Neural cell (in vitro differentiated cells): ENCODE measurements around the gene PLA2G4E. TPM values are rescaled to one million over a fixed set of nuclear protein-coding genes. Genes with fewer than 3 reads are reported as not detected.

Source experiments
- H2AFZ ChIP-seq: fragments of 200-600, 300-800 bp; sonication (generic), shearing (Covaris generic); 2 replicates; pipeline ENCODE4 v1.6.0; 2014; ENCODE audit warnings: low read depth, mild to moderate bottlenecking, antibody characterized with exemption, low read length, moderate library complexity
- H3F3A ChIP-seq: fragments of 200-600 bp; shearing (Covaris generic); 2 replicates; pipeline ENCODE4 v1.6.1; 2016; ENCODE audit warnings: mild to moderate bottlenecking, moderate library complexity, mixed read lengths, antibody characterized with exemption, low read length; ENCODE audit not compliant: insufficient read depth, poor library complexity, severe bottlenecking
- H3K27ac ChIP-seq: fragments of 200-600, 300-800 bp; sonication (generic), shearing (Covaris generic); 2 replicates; pipeline ENCODE4 v1.5.1; 2014; ENCODE audit warnings: mild to moderate bottlenecking, low read length, moderate library complexity
- H3K27me3 ChIP-seq: fragments of 300-800, 200-600 bp; sonication (generic), shearing (Covaris generic); 2 replicates; pipeline ENCODE4 v1.6.0; 2014; ENCODE audit warnings: mild to moderate bottlenecking, low read depth, low read length, moderate library complexity; ENCODE audit not compliant: insufficient read depth
- H3K36me3 ChIP-seq: fragments of 300-800, 200-600 bp; sonication (generic), shearing (Covaris generic); 2 replicates; pipeline ENCODE4 v1.5.1; 2014; ENCODE audit warnings: mild to moderate bottlenecking, antibody characterized with exemption, low read length, moderate library complexity; ENCODE audit not compliant: insufficient read depth
- H3K4me2 ChIP-seq: fragments of 300-800, 200-600 bp; sonication (generic), shearing (Covaris generic); 2 replicates; pipeline ENCODE4 v1.6.0; 2014; ENCODE audit warnings: mild to moderate bottlenecking, low read length
- H3K4me3 ChIP-seq: fragments of 300-800, 200-600 bp; sonication (generic), shearing (Covaris generic); 2 replicates; pipeline ENCODE4 v1.5.1; 2014; ENCODE audit warnings: mild to moderate bottlenecking, low read length, moderate library complexity
- H3K79me2 ChIP-seq: fragments of 200-600 bp; shearing (Covaris generic); replicated peaks from 2 replicates; pipeline ENCODE4 v1.6.0; 2014; ENCODE audit warnings: mild to moderate bottlenecking, low read length, moderate library complexity; ENCODE audit not compliant: insufficient read depth
- H3K9ac ChIP-seq: fragments of 300-800, 200-600 bp; sonication (generic), shearing (Covaris generic); 2 replicates; pipeline ENCODE4 v1.6.1; 2016; ENCODE audit warnings: mild to moderate bottlenecking, low read length, mixed read lengths
- H3K9me2 ChIP-seq: fragments of 200-600 bp; shearing (Covaris generic); 2 replicates; pipeline ENCODE4 v1.6.1; 2016; ENCODE audit warnings: mild to moderate bottlenecking, low read length, mixed read lengths; ENCODE audit not compliant: insufficient read depth
- H3K9me3 ChIP-seq: fragments of 200-600, 300-800 bp; sonication (generic), shearing (Covaris generic); 2 replicates; pipeline ENCODE4 v1.6.1; 2016; ENCODE audit warnings: mild to moderate bottlenecking, mixed run types, low read length, moderate library complexity, mixed read lengths
- H4K20me1 ChIP-seq: fragments of 200-600 bp; shearing (Covaris generic); 2 replicates; pipeline ENCODE4 v1.6.1; 2016; ENCODE audit warnings: mild to moderate bottlenecking, mixed run types; ENCODE audit not compliant: insufficient read depth
- CTCF ChIP-seq: fragments of 450-650 bp; IDR thresholded peaks from 2 replicates; pipeline ENCODE4 v1.5.1; 2014; ENCODE audit warnings: antibody characterized with exemption, mild to moderate bottlenecking, moderate library complexity; ENCODE audit not compliant: poor library complexity, severe bottlenecking
- EP300 ChIP-seq: fragments of 450-650 bp; conservative IDR thresholded peaks from 2 replicates; pipeline ENCODE4 v1.6.1; 2014; ENCODE audit warnings: antibody characterized with exemption, mild to moderate bottlenecking, moderate library complexity; ENCODE audit not compliant: poor library complexity, severe bottlenecking
- EZH2 ChIP-seq: fragments of 200-600, 300-800 bp; shearing (Covaris generic), sonication (generic); IDR thresholded peaks from 2 replicates; pipeline ENCODE4 v1.6.1; 2014; ENCODE audit warnings: antibody characterized with exemption, low read length, borderline replicate concordance, mild to moderate bottlenecking; ENCODE audit not compliant: insufficient read depth, poor library complexity, severe bottlenecking
- MXI1 ChIP-seq: fragments of 450-650 bp; conservative IDR thresholded peaks from 2 replicates; pipeline ENCODE4 v1.6.1; 2014; ENCODE audit warnings: antibody characterized with exemption, mild to moderate bottlenecking; ENCODE audit not compliant: poor library complexity, severe bottlenecking
- POLR2AphosphoS5 ChIP-seq: IDR thresholded peaks from 2 replicates; pipeline ENCODE4 v1.6.1; 2012
- RAD21 ChIP-seq: fragments of 450-650 bp; conservative IDR thresholded peaks from 2 replicates; pipeline ENCODE4 v1.6.1; 2014; ENCODE audit warnings: antibody characterized with exemption, mild to moderate bottlenecking, moderate library complexity
- REST ChIP-seq: IDR thresholded peaks from 2 replicates; pipeline ENCODE4 v1.6.1; 2012; ENCODE audit warnings: borderline replicate concordance
- SMC3 ChIP-seq: fragments of 450-650 bp; conservative IDR thresholded peaks from 2 replicates; pipeline ENCODE4 v1.6.1; 2014; ENCODE audit warnings: antibody characterized with exemption, mild to moderate bottlenecking, moderate library complexity; ENCODE audit not compliant: poor library complexity
- TAF1 ChIP-seq: IDR thresholded peaks from 2 replicates; pipeline ENCODE4 v1.6.1; 2012; ENCODE audit warnings: low read depth
- polyA plus RNA-seq: library from polyadenylated mRNA; depleted of rRNA; stranded (reverse); fragments of >200 nt; gene quantifications from 2 replicates; pipeline ENCODE4 v1.2.3, GENCODE V29; 2014

The PLA2G4E gene
- polyA plus RNA-seq, 1 donor from 2014 or later = not detected

GRCh38 chr15:42065468-42065867, 44.6 kb upstream of the PLA2G4E start:
- Histone ChIP-seq H3K79me2 (no peaks in the 10 kb centered on the region), H3F3A (no peaks in the 10 kb centered on the region), H3K36me3 (no peaks in the 10 kb centered on the region), H2AFZ (no peak overlapping the region), H3K4me2 (no peak overlapping the region), H3K9me3 (no peaks in the 10 kb centered on the region), H4K20me1 (no peaks in the 10 kb centered on the region), H3K9me2 (no peaks in the 10 kb centered on the region), H3K27ac (no peak overlapping the region), H3K9ac (no peak overlapping the region), H3K27me3 (no peaks in the 10 kb centered on the region), H3K4me3 (no peak overlapping the region)
- TF ChIP-seq EZH2 (no peak), SMC3 (no peak), POLR2AphosphoS5 (no peak), TAF1 (no peak), MXI1 (no peak)

- H3K9me2 ChIP-seq = no peaks in the 10 kb centered on the region
- H3F3A ChIP-seq = no peaks in the 10 kb centered on the region
- no peaks in the 10 kb centered on the region for H4K20me1 ChIP-seq
- TF ChIP-seq REST = no peak
- no peak for TF ChIP-seq TAF1
- TF ChIP-seq MXI1 = no peak
- TF ChIP-seq SMC3 = no peak
- no peak for TF ChIP-seq CTCF
- no peak for TF ChIP-seq RAD21
- TF ChIP-seq EP300 = no peak
- no peak overlapping the region for H2AFZ ChIP-seq
- no peak overlapping the region for H3K4me3 ChIP-seq
- H3K9ac ChIP-seq = no peak overlapping the region
- no peaks in the 10 kb centered on the region for H3K79me2 ChIP-seq
- no peaks in the 10 kb centered on the region for H3K36me3 ChIP-seq
- no peaks in the 10 kb centered on the region for H3K9me3 ChIP-seq
- H3K4me2 ChIP-seq = no peak overlapping the region
- H3K27me3 ChIP-seq = no peaks in the 10 kb centered on the region
- H3K27ac ChIP-seq = no peak overlapping the region
Observed at GRCh38 chr15:42065033-42065432, 44.2 kb upstream of the PLA2G4E start.

GRCh38 chr15:42064271-42064670, 43.4 kb upstream of the PLA2G4E start:
- Histone ChIP-seq H3K79me2 (no peaks in the 10 kb centered on the region), H2AFZ (no peak overlapping the region), H4K20me1 (no peaks in the 10 kb centered on the region), H3K27me3 (no peaks in the 10 kb centered on the region), H3K36me3 (no peaks in the 10 kb centered on the region), H3K9me3 (no peaks in the 10 kb centered on the region), H3K9me2 (no peaks in the 10 kb centered on the region), H3K9ac (no peak overlapping the region), H3K27ac (no peak overlapping the region), H3K4me3 (no peak overlapping the region), H3K4me2 (no peak overlapping the region), H3F3A (no peaks in the 10 kb centered on the region)
- TF ChIP-seq POLR2AphosphoS5 = no peak
- no peak for TF ChIP-seq CTCF
- TF ChIP-seq SMC3 = no peak
- TF ChIP-seq REST = no peak
- TF ChIP-seq MXI1 = no peak
- TF ChIP-seq RAD21 = no peak
- TF ChIP-seq EP300 = no peak
- TF ChIP-seq EZH2 = no peak
- TF ChIP-seq TAF1 = no peak
